ENCODE measurements around the gene ERCC6.

ERCC6 gene

DNA sequence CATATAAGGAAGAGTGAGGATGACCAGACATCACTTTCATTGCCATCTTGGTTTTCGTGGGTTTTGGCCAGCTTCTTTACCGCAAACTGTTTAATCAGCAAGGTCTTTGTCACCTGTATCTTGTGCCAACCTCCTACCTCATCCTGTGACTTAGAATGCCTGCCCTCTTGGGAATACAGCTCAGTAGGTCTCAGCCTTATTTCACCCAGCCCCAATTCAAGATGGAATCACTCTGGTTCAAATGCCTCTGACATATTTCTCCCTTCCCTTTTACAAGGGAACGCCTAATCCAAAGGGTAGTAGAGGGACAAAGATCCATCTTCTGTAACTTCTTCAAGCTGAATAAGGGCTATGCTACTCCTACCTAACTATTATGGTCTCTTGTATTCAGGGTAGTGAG, 4.7 kb upstream of the ERCC6 start:
- DNase-seq: no peak

GRCh38 chr10:49542353-49542752, 3.4 kb upstream of the ERCC6 start:
- DNase-seq: no peak

DNA sequence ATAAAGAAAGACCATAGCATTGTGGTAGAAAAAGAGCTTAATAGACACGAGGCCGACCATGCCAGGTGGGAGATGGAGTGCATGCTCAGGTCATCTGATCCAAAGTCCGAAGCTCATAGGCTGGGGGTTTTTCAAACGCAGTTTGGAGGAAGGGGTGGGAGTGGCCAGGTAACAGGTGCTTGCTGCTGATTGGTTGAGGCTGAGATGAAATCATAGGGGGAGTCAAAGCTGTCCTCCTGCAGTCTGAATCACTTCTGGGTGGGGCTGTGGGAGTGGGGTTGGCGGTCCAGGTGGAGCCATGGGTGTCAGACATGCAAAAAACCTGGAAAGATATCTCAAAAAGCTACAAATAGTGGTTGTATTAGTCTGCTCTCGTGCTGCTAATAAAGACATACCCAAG, 2.8 kb upstream of the ERCC6 start:
- no peak for DNase-seq

DNA sequence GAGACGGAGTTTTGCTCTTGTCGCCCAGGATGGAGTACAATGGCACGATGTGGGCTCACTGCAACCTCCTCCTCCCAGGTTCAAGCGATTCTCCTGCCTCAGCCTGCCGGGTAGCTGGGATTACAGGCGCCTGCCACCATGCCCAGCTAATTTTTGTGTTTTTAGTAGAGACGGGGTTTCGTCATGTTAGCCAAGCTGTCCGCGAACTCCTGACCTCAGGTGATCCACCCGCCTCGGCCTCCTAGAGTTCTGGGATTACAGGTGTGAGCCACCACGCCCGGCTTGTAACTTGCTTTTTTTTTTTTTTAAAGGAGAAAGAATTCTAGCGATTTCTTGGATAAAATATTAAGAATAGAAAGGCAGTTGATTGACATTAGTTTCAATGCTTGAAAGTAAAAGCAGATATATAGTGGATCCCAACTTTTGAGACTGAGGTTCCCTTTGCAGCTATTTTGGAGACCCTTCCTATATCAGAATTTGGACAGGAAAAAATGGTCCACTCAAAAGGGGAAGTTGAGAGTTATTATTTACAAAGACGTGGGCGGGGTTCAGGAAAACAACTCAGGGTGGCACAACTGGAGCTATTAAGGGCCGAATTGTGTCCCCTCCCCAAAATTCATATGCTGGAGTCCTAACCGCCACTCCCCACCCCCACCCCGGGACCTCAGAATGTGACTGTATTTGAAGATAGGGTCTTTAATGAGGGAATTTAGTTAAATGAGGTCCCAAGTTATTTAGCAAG, 1.3 kb upstream of the ERCC6 start:
- DNase-seq: no peak

DNA sequence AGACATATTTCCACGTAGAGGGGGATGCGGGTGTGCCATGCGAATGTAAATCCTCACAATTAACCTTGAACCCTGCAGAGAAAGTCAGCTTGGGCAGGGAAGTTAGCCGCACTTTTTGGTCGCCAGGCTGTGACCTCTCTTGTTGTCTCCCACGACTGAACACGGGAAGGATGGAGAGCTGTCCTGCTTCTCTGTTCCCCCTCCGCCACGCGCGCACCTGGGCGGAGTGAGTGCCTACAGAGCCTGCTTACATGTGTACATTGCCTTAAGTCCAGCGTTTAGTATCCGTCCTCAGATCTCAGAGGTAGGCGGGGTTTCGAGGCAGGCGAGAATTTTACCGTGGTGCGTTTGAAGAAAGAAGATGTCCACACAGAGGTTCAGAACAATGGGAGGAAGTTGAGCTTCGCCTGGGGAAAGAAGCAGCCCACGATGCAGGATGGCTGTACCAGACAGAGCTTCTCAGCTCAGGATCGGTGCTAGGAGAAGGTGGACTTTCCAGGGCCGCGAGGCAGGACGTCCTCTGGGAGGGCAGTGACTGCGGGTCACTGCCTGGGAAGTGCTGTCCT, 482 bp upstream of the ERCC6 start:
- no peak for DNase-seq

GRCh38 chr10:49534670-49535381, 4.1 kb downstream of the ERCC6 start:
- DNase-seq: peak; percentile 81

GRCh38 chr10:49532461-49532860, 6.5 kb downstream of the ERCC6 start:
- DNase-seq: no peak

DNA sequence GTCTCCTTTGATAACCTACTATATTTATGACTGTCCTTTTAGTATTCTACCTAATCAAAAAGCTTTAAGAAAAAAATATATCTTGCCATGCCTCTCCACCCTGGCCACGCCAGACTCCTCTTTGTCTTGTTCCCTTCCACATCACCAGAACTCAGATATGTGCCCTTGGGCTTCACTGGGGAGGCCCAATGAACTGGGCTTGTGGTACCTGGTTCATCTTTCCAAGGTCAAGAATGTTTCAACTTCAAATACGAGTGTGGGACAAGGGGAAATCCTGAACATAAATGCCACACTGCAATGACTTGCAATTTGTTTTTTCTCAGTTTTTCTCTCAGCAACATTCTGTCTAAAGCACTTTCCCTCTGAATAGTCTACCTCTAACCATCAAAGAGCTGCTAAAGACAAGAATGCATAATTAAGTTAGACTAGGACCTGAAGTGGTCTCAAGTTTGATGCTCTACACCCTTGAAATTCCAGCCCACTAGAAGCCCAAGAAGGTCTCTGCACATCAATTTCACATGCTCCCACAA, 9.9 kb downstream of the ERCC6 start:
- no peak for DNase-seq

GRCh38 chr10:49527850-49528249, 11.1 kb downstream of the ERCC6 start:
- DNase-seq: no peak

GRCh38 chr10:49527061-49527460, 11.9 kb downstream of the ERCC6 start:
- DNase-seq: no peak

GRCh38 chr10:49526619-49527018, 12.3 kb downstream of the ERCC6 start:
- DNase-seq: peak; percentile 86

DNA sequence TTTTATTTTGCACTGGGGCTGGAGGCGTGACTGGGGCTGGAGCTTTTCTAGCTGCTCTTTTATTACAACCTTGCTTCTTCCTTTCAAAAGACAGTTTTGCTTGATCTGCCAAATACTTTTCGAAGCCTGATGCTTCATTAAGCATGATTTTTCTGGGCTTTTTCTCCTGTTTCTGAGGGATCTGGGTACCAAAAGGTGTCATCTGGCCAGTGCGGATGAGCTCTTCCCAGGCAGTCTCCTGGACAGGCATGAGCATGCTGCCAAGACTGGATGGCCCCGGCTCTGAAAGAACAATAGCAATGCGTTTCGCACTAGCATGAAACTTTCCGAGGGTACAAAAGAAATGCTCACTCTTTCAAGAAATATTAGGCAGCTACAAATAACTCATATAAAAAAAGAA, 14.4 kb downstream of the ERCC6 start:
- no peak for DNase-seq

DNA sequence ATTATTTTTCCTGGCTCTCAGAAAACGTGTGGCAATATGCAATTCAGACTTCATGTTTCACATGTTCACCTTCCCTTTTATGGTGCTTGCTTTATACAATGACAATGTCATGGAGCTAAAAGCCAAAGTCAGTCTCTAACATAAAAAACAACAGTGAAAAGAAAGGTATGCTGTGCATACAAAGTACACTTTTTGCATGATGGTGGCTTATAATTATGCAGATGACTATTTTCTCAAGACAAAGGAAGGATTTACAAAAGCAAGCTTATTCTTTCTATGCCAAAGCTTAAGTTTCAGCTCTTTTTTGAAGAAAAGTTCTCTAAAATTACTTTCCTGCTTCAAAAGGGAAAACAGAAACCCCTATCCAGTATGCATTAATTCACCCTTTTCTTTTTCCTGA, 15.6 kb downstream of the ERCC6 start:
- DNase-seq: no peak

- no peak for DNase-seq
Measured at GRCh38 chr10:49521062-49521461, 17.9 kb downstream of the ERCC6 start.

- DNase-seq: no peak
Measured at GRCh38 chr10:49520122-49520775, 18.7 kb downstream of the ERCC6 start.

- no peak for DNase-seq
Measured at GRCh38 chr10:49519717-49520116, 19.2 kb downstream of the ERCC6 start.

- DNase-seq: peak; percentile 33
Measured at GRCh38 chr10:49518982-49519578, 19.8 kb downstream of the ERCC6 start.

GRCh38 chr10:49518566-49518965, 20.4 kb downstream of the ERCC6 start:
- DNase-seq: no peak

DNA sequence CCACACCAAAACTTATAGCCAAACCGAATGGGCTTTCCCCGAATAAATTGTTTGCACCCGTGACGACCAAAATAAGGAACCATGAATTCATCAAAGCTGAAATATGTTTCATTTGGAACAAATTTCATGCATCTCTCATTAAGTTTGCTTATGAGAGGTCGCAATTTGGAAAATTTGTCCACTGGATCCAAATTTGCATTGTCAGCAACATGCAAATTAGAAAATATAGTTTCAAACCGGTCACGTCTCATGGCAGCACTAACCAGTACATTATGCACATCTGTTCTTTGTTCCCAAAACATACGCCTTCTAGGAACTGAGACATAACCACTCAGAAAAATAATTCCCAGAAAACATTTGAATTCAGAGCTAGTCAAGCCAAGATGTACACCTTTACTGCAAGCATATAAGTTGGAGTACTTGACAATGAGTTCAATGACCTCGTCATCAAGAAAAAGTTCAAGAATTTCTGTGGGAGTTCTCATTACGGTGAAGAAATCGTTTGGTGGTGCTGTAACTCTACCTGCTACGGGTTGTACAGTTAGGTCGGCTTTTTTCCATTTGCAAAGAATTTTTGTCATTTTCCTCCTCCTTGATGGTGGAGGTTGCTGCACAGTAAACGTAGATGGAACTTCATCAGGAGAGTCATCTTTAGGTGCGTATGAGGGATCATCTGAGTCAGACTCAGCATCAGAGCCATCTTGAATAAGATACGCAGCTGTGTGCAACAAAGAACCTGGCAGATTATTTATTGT, 22.5 kb downstream of the ERCC6 start:
- no peak for DNase-seq

DNA sequence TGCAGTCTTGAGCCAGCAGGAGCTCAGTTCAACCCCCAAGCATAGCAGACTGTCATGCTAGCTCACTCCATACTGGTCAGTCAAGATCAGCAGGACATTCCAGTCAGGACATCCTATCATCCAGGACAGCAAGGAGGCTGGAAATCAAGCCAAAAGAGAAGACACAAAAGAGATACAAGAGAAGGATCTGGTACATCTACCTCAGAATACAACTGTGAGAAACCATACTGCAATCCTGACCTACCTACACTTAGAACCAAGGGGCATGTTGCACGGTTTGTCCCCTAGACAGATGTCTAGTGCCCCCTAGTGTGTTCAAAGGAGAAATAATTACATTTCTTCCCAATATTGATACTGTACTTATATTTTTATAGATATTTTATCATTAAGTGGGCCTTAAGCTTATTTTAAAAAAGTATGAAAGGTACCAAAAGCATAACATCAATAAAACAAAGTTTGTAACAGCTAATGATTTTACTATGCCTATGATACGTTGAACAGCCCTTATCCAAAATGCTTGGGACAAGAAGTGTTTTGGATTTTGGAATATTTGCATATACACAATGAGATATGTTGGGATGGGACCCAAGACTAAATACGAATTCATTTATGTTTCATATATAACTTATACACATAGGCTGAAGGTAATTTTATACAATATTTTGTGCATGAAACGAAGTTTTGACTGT, 26.7 kb downstream of the ERCC6 start:
- peak; percentile 20 for DNase-seq

DNA sequence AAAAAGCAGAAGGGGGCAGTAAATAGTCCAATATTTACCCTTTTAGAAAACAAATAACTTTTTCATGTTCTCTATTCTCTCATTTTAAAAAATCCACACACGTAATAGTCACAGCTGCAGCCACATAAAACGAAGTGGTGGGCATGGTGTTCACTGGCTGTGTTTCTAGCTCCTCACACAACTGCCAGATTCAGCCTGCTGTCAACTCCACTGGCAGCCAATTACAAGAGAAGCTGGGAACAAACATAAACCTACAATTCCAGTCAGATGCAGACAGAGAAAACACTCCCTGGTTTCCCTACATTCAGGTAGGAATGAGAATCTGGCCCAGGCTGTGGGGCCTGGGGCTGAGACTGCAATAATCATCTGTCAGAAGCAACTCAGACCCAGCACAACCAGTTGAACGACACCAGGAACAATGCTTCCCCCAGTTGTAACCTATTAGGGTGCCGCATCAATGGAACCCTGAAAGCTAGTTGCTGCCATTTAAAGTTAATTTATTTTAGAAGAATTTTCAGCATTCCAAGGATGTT, 29.1 kb downstream of the ERCC6 start:
- DNase-seq: no peak

Data from MV-4-11 (cell line).